Sciatic nerve (tissue), 2 donors: ENCODE data around the gene CRY1. TPM values are rescaled to one million over a fixed set of nuclear protein-coding genes. Genes with fewer than 3 reads are reported as not detected.

Source experiments
- ATAC-seq: fragments of 200-7000 bp; cut with Tn5 transposase; one replicate; pipeline ENCODE4 v1.9.1; 2020; ENCODE audit warnings: mild to moderate bottlenecking, moderate library complexity
- DNase-seq: peaks from one replicate; pipeline ENCODE4 v3.0.0-alpha.2; 2020; ENCODE audit warnings: low spot score
- intact Hi-C: fragments of 100-400 bp; cut with DNase I; formaldehyde crosslinking; loops from one replicate; pipeline ENCODE4 v1.14.2; 2022
- total RNA-seq: library from RNA; stranded (reverse); fragmentation: NEBNext Ultra II Directional; extraction: Animal tissue kit (Norgen Biotek cat#: 25700); gene quantifications from one replicate; pipeline ENCODE4 v1.2.1, GENCODE V29; 2021
- donor health status: DM: no; HTN: no; CAD: no.
- donor health status: DM: no; HTN: no; CAD: no.

CRY1 gene
- 20.2 TPM for total RNA-seq

DNA sequence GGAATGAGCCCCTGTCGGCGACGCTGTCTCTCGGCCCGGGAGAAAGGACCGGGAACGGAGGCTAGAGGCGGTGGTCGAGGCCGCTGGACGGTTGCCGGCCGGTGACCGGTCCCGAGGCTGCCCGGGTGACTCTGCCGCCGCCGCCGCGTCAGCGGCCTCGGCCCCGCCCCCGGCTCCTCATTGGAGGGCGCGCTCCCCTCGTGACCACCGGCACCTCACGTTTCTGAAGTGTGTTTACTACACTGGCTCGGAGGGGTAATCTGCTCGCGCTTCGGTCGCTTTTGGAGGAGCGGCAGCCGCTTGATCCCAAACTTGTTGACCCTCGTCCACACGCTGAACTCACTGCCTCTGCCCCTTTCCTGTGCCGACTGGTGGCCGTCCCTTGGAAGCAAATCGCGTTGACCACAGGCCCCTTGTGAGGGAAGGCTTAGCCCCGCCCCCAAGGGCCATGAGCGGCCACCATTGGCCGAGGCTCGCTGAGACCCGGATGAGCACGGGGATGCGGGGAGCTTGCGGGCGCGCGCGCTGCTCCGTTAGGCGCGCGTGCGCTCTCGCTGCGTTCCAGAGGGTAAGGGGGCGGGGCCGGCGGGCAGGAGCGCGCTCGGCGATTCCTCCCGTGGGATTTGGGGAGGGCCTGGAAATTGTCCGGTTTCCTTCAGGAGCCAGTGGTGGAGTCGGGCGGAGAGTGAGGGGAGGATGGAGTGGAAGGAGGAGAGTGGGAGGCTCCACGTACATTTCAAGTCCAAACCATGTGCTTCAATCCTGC, at the start of gene CRY1:
TSS of gene CRY1 (minus strand) at position 133 of the 766 bp plus-strand sequence. CDS start 588 bp downstream, outside the sequence.
- peak; percentile 98 for DNase-seq
- intact Hi-C loops, result no loop called here
- peak; percentile 98 for ATAC-seq

DNA sequence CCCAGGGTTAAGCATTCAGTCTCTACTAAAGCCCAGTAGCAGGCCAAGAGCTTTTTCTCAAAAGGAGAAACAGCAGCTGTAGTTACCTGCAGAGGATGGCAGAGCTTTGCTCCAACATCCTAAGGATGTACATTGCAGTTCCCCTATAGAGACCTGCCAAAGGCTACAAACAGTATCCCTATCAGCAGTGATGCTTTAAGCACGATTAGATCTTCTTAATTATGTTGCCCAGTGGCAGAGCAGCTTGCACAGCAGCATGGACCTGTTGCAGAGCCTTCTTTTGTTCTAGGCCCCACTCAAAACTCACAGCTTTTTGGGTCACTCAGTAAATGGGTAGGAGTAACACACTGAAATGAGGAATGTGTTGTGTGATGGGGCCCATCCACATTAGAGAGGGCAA, 46.4 kb upstream of the CRY1 start:
- DNase-seq, result no peak
- ATAC-seq, result no peak
- intact Hi-C loops, result no loop called here

DNA sequence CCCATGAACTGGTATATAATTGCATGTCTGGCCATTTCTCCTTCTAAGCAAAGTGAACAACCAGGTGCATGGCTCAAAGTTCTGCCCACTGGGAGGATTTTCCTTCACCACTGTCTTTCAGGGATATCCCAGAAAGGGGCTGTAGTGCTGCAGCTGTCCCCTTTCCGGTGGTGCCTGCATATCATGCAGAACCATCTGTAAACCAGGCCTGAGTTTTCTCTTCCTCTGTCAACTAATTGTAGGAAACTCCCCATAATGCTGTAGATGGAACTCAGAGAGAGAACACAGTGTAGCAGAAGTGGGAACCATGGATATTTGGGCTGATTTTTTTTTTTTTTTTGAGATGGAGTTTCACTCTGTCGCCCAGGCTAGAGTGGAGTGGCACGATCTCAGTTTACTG, 45.6 kb upstream of the CRY1 start:
- DNase-seq, result no peak
- intact Hi-C loops, result loop anchor here (1.0 kb wide), 1 partner anchor 20 kb away; no protein-coding TSS in a partner anchor
- no peak for ATAC-seq

DNA sequence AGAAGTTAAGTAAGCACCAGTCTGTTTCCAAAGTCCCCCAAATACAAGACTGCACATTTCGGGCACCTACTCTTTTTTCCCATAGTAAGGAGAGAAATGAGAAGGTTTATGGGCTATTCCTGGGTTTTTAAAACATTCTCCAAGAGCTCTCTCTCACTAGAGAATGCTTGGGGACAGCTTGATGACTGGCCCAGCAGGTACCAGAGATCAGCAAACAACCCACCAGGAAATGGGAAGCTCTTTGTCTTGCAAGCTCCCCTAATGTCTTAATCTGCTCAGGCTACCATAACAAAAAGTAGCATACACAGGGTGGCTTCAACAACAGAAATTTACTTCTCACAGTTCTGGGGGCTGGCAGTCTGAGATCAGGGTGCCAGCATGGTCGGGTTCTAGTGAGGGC, 41.8 kb upstream of the CRY1 start:
- ATAC-seq, result no peak
- intact Hi-C loops, result no loop called here
- DNase-seq, result no peak

DNA sequence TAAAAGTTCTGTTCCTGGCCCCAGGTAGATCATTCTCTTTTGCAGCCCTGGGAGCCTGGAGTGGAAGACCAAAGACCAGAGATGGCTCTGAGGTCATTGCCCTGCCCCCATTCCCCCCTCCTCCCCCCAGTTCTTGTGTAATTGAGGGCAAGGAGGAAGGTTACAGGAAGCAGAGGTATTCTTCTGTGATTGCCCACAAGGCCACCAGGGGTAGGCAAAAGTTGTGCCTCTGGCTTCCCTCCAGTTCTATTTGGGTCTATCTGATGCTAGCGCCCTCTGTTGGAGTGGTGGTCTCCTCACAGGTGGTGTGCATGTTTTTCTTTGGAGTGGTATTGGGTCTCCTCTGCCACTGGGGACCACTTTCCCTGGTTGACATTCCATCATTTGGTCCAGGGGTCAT, 41.2 kb upstream of the CRY1 start:
- intact Hi-C loops, result no loop called here
- DNase-seq (no peak), ATAC-seq (no peak)

GRCh38 chr12:107133462-107133861, 40.1 kb upstream of the CRY1 start:
- intact Hi-C loops, result loop anchor here (1.0 kb wide), 1 partner anchor 475 kb away; no protein-coding TSS in a partner anchor
- no peak for DNase-seq

GRCh38 chr12:107131832-107132616, 38.7 kb upstream of the CRY1 start:
- DNase-seq, result no peak
- ATAC-seq, result peak; percentile 68
- intact Hi-C loops, result no loop called here

More at GRCh38 chr12:107133462-107133861, 40.1 kb upstream of the CRY1 start:
- no peak for ATAC-seq

GRCh38 chr12:107130830-107131611, 37.7 kb upstream of the CRY1 start:
- intact Hi-C loops, result no loop called here
- no peak for DNase-seq
- ATAC-seq, result no peak

- intact Hi-C loops, result no loop called here
- no peak for DNase-seq
- no peak for ATAC-seq
Measured at GRCh38 chr12:107129315-107129930, 36.1 kb upstream of the CRY1 start.

DNA sequence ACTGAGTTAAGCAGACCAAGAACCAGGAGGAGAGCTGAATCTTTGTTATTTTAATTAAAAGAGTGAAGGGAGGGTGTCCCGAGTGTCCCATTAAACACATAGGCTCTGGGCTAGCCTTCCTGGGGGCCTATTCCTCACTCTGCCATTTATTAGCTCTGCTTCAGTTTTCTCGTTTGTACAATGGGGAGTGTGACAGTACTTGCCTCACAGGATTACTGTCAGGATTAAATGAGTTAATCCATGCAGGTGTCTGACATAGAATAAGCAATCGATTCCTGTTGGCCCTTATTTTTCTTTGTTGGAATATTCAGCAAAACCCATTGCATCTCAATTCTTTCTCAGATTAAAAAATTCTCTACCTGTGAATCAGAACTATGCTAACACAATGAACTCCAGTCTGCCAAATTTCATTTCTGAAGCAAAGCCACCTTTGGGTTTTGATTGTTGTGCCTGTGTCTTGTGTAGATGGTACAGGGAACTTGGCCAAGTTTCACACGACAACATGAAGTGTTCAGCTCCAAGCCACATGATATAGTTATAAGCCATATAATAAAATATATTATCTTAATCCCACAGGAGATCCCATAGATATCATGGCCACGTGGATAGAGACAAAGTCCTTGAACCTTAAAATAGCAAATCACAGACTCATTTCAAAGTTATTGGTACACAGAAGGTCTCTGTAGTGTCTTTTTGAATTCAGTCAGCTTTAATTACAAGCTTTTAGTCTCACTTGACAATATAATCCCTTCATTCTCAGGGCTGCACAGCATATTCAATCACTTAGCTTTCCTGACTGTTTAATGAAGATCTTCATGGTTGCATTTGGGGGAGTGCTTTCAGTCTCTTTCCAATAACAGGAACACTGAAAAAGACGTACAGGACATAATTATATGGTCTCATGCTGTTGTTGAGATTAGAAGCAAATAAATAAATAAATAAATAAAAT, 34.4 kb upstream of the CRY1 start:
- intact Hi-C loops, result no loop called here
- DNase-seq (no peak), ATAC-seq (no peak)

GRCh38 chr12:107126796-107127481, 33.6 kb upstream of the CRY1 start:
- ATAC-seq, result no peak
- intact Hi-C loops, result no loop called here
- no peak for DNase-seq

DNA sequence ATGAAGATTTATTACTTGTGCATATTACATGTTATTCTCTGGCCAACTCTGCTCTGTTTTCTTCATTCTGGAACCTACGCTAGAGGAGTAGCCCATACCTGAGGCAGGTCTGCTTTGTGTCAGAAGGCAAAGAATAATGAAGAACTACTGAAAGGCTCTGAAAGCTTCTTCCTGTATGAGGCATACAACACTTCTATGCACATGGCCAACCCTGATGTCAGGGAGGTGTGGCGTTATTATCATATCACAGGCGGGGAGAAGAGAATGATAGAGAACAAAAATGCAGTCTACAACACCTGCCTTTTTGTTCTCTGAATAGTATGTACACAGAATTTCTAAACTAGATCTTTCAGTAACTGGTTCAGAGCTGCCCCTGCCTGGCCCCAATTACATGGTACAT, 32.5 kb upstream of the CRY1 start:
- DNase-seq (no peak), ATAC-seq (no peak)
- intact Hi-C loops, result no loop called here

DNA sequence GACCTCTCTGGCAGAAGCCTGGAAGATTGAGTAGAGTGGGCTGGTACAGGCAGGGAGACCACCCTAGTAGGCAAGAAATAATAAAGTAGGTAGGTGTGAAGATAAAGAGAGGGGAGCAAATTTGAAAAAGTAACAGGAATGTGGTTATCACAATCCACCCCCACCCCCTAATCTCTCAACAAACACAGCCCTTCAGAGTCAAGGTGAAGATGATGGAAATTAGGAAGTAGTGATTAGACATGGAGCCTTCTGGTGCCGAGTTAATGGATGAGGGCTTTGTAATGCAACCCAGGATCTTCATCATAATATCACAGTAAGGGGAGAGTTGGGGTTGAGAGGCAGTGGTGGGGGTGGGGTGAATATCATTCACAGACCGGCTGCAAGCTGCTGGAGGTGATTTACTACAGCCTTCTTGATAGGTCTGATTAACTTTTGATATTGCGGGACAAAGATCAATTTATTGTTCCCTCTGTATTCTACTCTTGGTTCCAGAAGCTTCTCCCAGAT, 29.2 kb upstream of the CRY1 start:
- intact Hi-C loops, result no loop called here
- DNase-seq (no peak), ATAC-seq (no peak)

DNA sequence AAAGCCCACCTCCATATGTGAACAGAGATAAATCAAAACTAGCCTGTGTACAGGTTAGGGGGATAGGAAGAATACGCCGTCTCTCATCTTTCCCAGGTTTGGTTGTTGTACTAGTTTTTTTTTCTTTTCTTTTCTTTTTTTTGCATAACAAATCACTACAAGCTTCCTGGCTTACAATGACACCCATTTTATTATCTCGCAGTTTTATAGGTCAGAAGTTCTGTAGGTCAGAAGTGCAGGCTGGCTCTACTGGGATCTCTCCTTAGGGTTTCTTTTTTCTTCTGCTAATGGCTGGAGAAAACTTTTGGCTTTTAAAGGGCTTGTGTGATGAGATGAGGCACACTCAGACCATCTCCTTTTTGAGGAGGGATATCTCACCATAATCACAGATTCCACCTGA, 25.7 kb upstream of the CRY1 start:
- intact Hi-C loops, result loop anchor here (1.0 kb wide), 1 partner anchor 19 kb away; no protein-coding TSS in a partner anchor
- DNase-seq (no peak), ATAC-seq (no peak)

- no peak for ATAC-seq
- intact Hi-C loops, result loop anchor here (1.0 kb wide), 1 partner anchor 20 kb away; no protein-coding TSS in a partner anchor
Measured at GRCh38 chr12:107118624-107119023, 25.3 kb upstream of the CRY1 start.

GRCh38 chr12:107115119-107115518, 21.8 kb upstream of the CRY1 start:
- no peak for DNase-seq
- intact Hi-C loops, result no loop called here
- no peak for ATAC-seq

More at GRCh38 chr12:107118624-107119023, 25.3 kb upstream of the CRY1 start:
- DNase-seq, result no peak

DNA sequence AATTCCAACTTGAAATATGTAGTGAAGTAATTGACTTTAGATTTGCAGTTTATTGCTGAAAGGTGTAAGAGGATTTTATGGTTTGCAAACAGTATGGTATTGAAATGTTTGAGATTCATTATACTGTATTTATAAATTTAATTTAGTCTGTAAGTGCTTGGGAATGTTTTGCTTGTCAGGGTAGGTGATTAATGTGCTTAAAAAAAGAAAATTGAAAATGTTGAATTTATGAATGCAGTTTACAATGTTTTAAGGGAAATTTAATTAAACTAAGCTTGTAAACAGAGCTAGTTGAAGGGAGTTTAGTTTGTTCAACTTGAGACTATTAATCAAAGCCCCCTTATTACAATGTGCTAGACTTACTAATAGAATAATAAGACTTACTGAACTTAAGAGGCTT, 18.0 kb upstream of the CRY1 start:
- DNase-seq (no peak), ATAC-seq (no peak)
- intact Hi-C loops, result no loop called here
